Measurements from ENCODE around the gene CDH12. TPM values are rescaled to one million over a fixed set of nuclear protein-coding genes. Genes with fewer than 3 reads are reported as not detected.

CDH12 gene
- total and polyA plus RNA-seq, 7 donors: 0.04 TPM; not detected in 6

DNA sequence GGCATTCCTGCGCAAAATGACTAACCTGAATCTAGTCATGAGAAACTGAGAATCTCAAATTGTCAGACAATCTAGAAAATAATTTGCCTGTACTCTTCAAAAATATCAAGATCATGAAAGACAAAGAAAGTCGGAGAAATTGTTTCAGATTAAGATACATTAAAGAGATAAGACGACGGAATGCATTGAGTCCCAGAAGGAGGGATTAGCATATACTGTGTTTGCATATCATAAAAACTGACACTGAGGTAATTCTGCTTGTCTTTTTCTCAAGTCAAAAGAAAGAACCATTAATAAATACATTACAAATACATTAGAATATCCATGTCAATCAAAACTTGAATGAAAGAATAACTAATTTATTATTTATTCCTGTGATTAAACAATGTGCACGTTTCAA is 88.4 kb downstream of the CDH12 start:
- intact Hi-C loops (cut with DNase I): no loop called here
- H3K27ac ChIP-seq: no peak overlapping the region
- no peaks in the 10 kb centered on the region for H3K36me3 ChIP-seq
- no peak for DNase-seq
- TF ChIP-seq, protein P1, sequence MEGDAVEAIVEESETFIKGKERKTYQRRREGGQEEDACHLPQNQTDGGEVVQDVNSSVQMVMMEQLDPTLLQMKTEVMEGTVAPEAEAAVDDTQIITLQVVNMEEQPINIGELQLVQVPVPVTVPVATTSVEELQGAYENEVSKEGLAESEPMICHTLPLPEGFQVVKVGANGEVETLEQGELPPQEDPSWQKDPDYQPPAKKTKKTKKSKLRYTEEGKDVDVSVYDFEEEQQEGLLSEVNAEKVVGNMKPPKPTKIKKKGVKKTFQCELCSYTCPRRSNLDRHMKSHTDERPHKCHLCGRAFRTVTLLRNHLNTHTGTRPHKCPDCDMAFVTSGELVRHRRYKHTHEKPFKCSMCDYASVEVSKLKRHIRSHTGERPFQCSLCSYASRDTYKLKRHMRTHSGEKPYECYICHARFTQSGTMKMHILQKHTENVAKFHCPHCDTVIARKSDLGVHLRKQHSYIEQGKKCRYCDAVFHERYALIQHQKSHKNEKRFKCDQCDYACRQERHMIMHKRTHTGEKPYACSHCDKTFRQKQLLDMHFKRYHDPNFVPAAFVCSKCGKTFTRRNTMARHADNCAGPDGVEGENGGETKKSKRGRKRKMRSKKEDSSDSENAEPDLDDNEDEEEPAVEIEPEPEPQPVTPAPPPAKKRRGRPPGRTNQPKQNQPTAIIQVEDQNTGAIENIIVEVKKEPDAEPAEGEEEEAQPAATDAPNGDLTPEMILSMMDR (IDR thresholded peaks at IDR 0.05): no peak
- TF ChIP-seq POLR2AphosphoS5 (IDR thresholded peaks at IDR 0.05) (no peak), EP300 (IDR thresholded peaks at IDR 0.05) (no peak), POLR2A (IDR thresholded peaks at IDR 0.05) (no peak)
- no peak overlapping the region for H3K4me3 ChIP-seq
- no peaks in the 10 kb centered on the region for H3K9me3 ChIP-seq
- H3K4me1 ChIP-seq: no peaks in the 10 kb centered on the region
- H3K27me3 ChIP-seq: no peaks in the 10 kb centered on the region
- 60 to 79% methylated on average over 5 of the region's 5 CpGs for WGBS, 2 donors

DNA sequence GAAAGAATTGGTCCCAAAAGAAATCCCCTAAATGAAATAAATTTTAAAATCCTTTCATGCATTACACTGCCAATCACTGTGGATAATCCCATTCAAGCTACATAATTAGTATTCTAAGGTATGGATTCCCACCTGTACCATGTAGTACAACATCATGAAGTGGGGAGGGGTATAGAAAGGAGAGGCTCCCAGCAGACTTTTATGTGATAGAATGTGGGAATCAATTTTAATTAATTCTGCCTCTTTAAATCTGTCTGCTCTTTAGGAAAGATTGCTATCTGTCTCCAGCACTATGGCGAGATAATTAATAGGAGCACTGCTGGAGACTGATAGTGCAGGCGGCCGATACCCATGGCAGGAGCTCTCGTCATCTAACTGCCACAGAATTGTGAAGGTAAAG is 95.4 kb downstream of the CDH12 start:
- 74 to 80% methylated on average over 4 of the region's 4 CpGs for WGBS, 2 donors
- no peak overlapping the region for H3K4me3 ChIP-seq
- H3K27ac ChIP-seq: no peak overlapping the region
- TF ChIP-seq, protein P1 (IDR thresholded peaks at IDR 0.05): no peak
- TF ChIP-seq POLR2A (IDR thresholded peaks at IDR 0.05) (no peak), POLR2AphosphoS5 (IDR thresholded peaks at IDR 0.05) (no peak), EP300 (IDR thresholded peaks at IDR 0.05) (no peak)
- intact Hi-C loops (cut with DNase I): no loop called here
- H3K9me3 ChIP-seq: no peaks in the 10 kb centered on the region
- H3K4me1 ChIP-seq: no peaks in the 10 kb centered on the region
- H3K36me3 ChIP-seq: no peaks in the 10 kb centered on the region
- no peaks in the 10 kb centered on the region for H3K27me3 ChIP-seq
- no peak for DNase-seq

DNA sequence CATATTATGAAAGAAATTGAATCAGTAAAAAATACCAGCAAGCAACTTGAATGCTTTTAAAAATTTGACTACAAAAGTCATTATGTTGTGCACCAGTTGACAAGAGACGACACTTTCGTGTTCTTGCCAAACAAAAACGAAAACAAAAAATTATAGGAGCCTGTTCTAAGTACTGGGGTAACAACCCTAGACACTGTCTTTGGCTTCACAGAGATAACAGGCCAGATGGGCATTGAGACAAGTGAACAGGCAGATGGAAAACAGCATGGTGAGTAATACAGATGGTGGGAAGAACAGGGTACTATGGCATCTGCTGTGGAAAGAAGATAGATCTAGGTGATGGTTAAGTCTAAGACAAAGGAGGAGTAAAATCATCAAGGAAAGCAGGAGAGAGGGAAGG is 99.0 kb downstream of the CDH12 start:
- Histone ChIP-seq H3K9me3 (no peaks in the 10 kb centered on the region), H3K4me1 (no peaks in the 10 kb centered on the region), H3K27me3 (no peaks in the 10 kb centered on the region), H3K27ac (no peak overlapping the region), H3K4me3 (no peak overlapping the region), H3K36me3 (no peaks in the 10 kb centered on the region)
- intact Hi-C loops (cut with DNase I): no loop called here
- TF ChIP-seq, protein P1 (IDR thresholded peaks at IDR 0.05): no peak
- TF ChIP-seq POLR2A (IDR thresholded peaks at IDR 0.05) (no peak), POLR2AphosphoS5 (IDR thresholded peaks at IDR 0.05) (no peak), EP300 (IDR thresholded peaks at IDR 0.05) (no peak)
- no peak for DNase-seq
- 72 to 80% methylated on average over 3 of the region's 3 CpGs for WGBS, 2 donors

DNA sequence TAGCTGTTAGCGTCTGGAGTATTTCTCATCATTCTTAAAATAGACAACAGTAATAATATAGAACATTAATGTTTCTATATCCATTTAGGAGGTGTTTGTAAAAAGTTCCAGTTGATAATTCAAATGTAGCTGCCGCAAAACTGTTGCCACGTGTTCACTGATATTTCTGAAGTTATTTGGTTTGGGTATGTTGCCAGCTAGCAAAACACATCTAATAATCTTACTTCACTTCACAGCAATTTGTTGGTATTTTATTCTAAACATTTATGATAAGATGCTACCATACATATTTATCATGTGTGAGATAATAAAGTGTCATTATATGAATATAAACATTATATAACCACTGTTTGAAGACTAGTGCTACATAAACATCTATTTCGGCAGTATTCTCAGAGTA is 101.6 kb downstream of the CDH12 start:
- Histone ChIP-seq H3K9me3 (no peaks in the 10 kb centered on the region), H3K4me1 (no peaks in the 10 kb centered on the region), H3K36me3 (no peaks in the 10 kb centered on the region), H3K4me3 (no peak overlapping the region), H3K27ac (no peak overlapping the region), H3K27me3 (no peaks in the 10 kb centered on the region)
- no peak for TF ChIP-seq POLR2A (IDR thresholded peaks at IDR 0.05)
- TF ChIP-seq POLR2AphosphoS5 (IDR thresholded peaks at IDR 0.05): no peak
- TF ChIP-seq, protein P1 (IDR thresholded peaks at IDR 0.05): no peak
- TF ChIP-seq EP300 (IDR thresholded peaks at IDR 0.05): no peak
- 52 to 75% methylated on average over 4 of the region's 4 CpGs for WGBS, 2 donors
- intact Hi-C loops (cut with DNase I): no loop called here
- no peak for DNase-seq

DNA sequence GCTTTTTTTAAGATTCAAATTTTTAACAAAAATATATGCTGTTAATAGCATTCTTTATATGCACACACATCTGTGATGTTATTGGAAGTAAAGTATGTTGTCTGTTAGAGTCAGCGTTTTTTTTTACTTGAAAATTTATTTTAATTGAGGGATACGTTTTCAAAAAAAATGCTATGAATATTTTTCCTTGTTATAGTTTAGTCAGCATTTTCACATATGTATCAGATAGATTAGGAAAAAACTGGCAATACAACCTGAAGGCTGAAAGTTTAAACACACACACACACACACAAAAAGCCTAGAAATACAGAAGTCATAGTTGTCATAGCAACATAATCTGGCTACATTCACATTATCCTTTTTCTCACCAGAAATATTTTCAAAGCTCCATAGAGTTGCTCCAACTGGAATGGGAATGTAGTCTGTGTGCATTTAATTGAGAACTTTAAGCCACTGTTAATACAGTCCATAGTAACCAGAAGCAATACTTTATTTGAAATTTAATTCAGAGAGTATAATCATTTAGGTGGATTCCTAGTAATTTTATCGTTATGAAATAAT is 116.6 kb downstream of the CDH12 start:
- Histone ChIP-seq H3K4me3 (no peak overlapping the region), H3K27me3 (no peaks in the 10 kb centered on the region), H3K27ac (no peak overlapping the region), H3K4me1 (no peaks in the 10 kb centered on the region), H3K36me3 (no peaks in the 10 kb centered on the region), H3K9me3 (no peaks in the 10 kb centered on the region)
- TF ChIP-seq POLR2A (IDR thresholded peaks at IDR 0.05) (no peak), POLR2AphosphoS5 (IDR thresholded peaks at IDR 0.05) (no peak), EP300 (IDR thresholded peaks at IDR 0.05) (no peak)
- TF ChIP-seq, protein P1 (IDR thresholded peaks at IDR 0.05): no peak
- 63 to 75% methylated on average over 3 of the region's 3 CpGs for WGBS, 2 donors
- intact Hi-C loops (cut with DNase I): no loop called here
- no peak for DNase-seq
